Measurements from ENCODE around the gene ARHGAP44. TPM values are rescaled to one million over a fixed set of nuclear protein-coding genes. Genes with fewer than 3 reads are reported as not detected.

ARHGAP44 gene
- total and polyA plus RNA-seq, 2 donors (not counting 3 experiments of a cell fraction or from before 2014, with no cell fraction given), result 0.11 to 0.42 TPM

GRCh38 chr17:12769981-12770380 is 19.3 kb upstream of the ARHGAP44 start:
- no peaks in the 10 kb centered on the region for H3K36me3 ChIP-seq (ENCODE audit: control insufficient read depth in 2 of 2, extremely low read depth in 1 of 2, insufficient read depth in 2 of 2, low read length in 2 of 2)
- H3K4me1 ChIP-seq (ENCODE audit: control insufficient read depth, extremely low read depth, insufficient read depth, low read length), result no peaks in the 10 kb centered on the region
- BruUV-seq (replicated peaks), result no TSS peak
- H3K27ac ChIP-seq (ENCODE audit: insufficient read depth, low read depth, low read length), result no peak overlapping the region
- TF ChIP-seq EZH2 (IDR thresholded peaks at IDR 0.05; ENCODE audit: borderline replicate concordance, low read depth, low read length, severe bottlenecking), result no peak
- no peak for TF ChIP-seq POLR2AphosphoS5 (IDR thresholded peaks at IDR 0.05; ENCODE audit: insufficient read depth, low read depth, low read length)
- TF ChIP-seq, protein P1, sequence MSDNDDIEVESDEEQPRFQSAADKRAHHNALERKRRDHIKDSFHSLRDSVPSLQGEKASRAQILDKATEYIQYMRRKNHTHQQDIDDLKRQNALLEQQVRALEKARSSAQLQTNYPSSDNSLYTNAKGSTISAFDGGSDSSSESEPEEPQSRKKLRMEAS (IDR thresholded peaks at IDR 0.05; ENCODE audit: insufficient read depth, insufficient read length), result no peak
- TF ChIP-seq CTCF (IDR thresholded peaks at IDR 0.05; ENCODE audit: extremely low read depth in 1 of 2, insufficient read depth in 1 of 2, low read depth in 1 of 2, low read length in 2 of 2), result no peak
- no peak for TF ChIP-seq POLR2A (IDR thresholded peaks at IDR 0.05; ENCODE audit: low read depth, low read length)
- TF ChIP-seq MYC (IDR thresholded peaks at IDR 0.05; ENCODE audit: low read depth, low read length), result no peak
- no peak for TF ChIP-seq GATA2 (IDR thresholded peaks at IDR 0.05; ENCODE audit: insufficient read depth, insufficient read length, low read depth, low read length)
- TF ChIP-seq JUN (IDR thresholded peaks at IDR 0.05; ENCODE audit: borderline replicate concordance, insufficient read depth, insufficient read length, low read depth), result no peak
- TF ChIP-seq FOS (IDR thresholded peaks at IDR 0.05; ENCODE audit: borderline replicate concordance, insufficient read depth, low read length), result no peak
- no peak overlapping the region for H2AFZ ChIP-seq (ENCODE audit: low read depth, low read length)
- FAIRE-seq, result no peak
- H3K9me1 ChIP-seq (replicated peaks; ENCODE audit: control insufficient read depth, extremely low read depth, insufficient read depth, low read length), result no peaks in the 10 kb centered on the region
- H3K4me3 ChIP-seq (replicated peaks in 1 of 3; ENCODE audit: insufficient read depth in 1 of 3, low read depth in 1 of 3, low read length in 3 of 3), result no peak overlapping the region
- H3K4me2 ChIP-seq (ENCODE audit: insufficient read depth, low read length), result no peak overlapping the region
- no peaks in the 10 kb centered on the region for H3K9me3 ChIP-seq (replicated peaks; ENCODE audit: control insufficient read depth, insufficient read depth, low read length)
- no peaks in the 10 kb centered on the region for H3K79me2 ChIP-seq (ENCODE audit: control insufficient read depth, insufficient read depth, low read length)
- no peak overlapping the region for H3K9ac ChIP-seq (replicated peaks; ENCODE audit: extremely low read depth, insufficient read depth, low read length)
- H3K27me3 ChIP-seq (ENCODE audit: control insufficient read depth in 2 of 2, insufficient read depth in 2 of 2, low read length in 2 of 2), result no peaks in the 10 kb centered on the region
- intact Hi-C loops (cut with micrococcal nuclease) (no loop called here), dilution Hi-C loops (cut with MboI; ENCODE audit: extremely low pct_ligation_motif_present, low sequenced_read_pairs) (no loop called here)
- ChIA-PET POLR2A (no interaction called here), CTCF (no interaction called here)
- no peaks in the 10 kb centered on the region for H4K20me1 ChIP-seq (replicated peaks; ENCODE audit: control insufficient read depth, extremely low read depth, insufficient read depth, low read length)
- DNase-seq (ENCODE audit: low read depth, low spot score), result no peak

Measured in endothelial cell of umbilical vein (primary cell).